Glomerular endothelial cell (primary cell): Measurements from ENCODE around the gene CBLIF. TPM values are rescaled to one million over a fixed set of nuclear protein-coding genes. Genes with fewer than 3 reads are reported as not detected.
"Not testable (repeated sequence)": the region's sequence is repeated elsewhere in the genome, so short reads cannot be mapped to it uniquely, and the experiment has no call there.

Experiments
- DNase-seq: peaks from one replicate; pipeline ENCODE4 v3.0.0-alpha.2; 2011; ENCODE audit warnings: low read depth, low spot score; ENCODE audit errors: extremely low read depth
- total RNA-seq: library from RNA; depleted of rRNA; stranded (reverse); fragments of >200 nt; gene quantifications from 2 replicates; pipeline ENCODE4 v1.2.3, GENCODE V29; 2015

Gene CBLIF
- total RNA-seq, 1 donor from 2014 or later = not detected

DNA sequence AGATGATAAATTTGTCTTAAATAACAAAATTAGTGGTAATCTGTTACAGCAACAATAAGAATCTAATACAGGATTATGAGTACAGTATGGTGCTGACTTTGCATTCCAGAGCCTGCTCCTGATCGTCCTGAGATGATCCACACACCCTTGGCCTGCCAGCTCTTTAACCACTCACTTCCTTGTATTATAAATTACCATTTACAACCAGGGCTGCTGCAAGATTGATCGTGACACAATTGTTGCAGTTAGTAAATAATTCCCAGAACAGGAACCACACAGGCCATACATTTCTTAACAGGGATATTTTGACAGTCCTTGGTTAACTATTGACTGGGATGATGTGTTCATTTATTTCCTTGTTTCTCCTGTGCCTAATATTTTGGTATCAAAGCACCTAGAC, 3.8 kb upstream of the CBLIF start:
- no peak for DNase-seq

DNA sequence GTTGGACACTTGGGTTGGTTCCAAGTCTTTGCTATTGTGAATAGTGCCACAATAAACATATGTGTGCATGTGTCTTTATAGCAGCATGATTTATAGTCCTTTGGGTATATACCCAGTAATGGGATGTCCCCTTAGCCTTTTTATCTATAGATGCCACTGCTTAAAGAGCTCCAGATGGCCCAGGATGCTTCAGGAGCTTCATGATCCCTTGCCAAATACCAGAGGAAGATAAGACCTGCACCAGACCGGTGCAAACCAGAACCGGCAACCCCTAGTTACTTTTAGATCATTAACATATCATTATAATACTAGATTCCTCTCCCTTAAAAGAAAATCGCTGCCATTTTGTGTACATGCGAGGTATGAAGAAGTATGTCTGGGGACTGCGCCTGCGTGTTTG, 3.1 kb upstream of the CBLIF start:
- not testable (repeated sequence) for DNase-seq

DNA sequence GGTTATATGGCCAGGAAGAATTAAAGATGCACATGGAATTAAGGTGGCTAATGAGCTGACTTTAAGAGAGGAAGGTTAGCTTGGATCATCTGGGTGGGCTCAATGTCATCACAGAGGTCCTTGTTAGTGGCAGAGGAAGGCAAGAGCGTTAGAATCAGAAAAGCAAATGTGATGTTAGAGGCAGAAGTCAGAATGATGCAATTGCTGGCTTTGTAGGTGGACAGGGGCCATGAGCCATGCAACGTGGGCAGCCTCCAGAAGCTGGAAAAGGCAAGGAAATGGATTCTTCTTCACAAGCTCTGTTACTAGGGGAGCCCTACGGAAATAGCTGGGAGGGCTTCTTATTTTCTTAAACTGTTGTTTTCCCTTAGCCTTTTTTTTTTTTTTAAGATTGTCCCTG, 2.3 kb upstream of the CBLIF start:
- DNase-seq = no peak

DNA sequence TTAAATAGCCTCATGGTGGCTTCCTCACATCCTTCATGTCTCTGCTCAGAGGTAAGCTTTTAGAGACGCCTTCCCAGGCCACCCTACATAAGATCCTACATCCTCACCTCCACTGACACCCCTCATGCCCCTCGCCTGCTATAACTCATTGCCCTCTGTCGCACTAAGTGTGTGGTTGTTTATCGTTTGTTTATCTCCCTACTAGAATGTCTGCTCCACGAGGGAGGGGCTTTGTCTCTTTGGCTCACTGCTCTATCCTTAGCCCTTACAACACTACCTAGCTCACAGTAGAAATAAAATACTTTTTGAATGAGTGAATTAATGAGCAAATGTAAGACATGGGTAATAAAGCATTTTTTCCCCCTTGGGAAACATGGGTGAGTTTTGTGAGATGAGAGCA, 1.3 kb upstream of the CBLIF start:
- no peak for DNase-seq

DNA sequence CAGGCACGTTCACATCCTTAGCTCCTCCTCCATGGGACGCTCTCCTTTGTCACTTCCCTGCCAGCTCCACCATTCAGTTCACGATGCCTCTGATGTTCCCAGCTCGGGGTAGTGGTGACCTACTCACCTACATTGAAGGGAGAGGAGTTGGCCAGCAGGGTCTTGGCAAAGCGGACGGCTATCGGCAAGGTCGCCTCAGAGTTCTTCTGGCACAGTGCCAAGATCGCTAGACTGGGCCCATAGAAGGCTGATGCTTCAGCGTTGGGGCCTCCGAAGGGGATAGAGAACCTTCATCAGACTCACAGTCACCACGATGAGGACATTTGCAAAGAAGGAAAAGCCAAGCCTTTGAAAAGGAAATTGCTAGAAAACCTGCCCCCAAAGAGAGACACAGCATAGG, 3.0 kb downstream of the CBLIF start:
- no peak for DNase-seq

DNA sequence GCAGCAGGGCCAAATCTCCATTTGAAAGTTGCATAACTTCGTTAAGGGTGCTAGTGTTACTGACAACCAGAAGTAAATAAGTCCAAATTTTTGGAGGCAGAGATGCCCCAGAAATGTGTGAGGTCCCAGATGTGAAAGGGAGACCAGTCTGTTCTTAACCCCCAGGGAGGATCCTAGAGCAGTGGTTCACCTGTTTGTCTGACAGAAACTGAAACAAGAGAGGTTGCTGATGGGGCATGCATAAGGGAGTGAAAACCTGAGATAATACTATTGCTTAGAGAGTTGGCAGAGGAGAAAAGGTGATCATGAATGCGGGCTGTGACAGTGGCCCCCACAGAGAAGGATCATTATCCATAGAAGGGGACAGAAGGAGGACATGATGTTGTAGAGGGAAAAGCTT, 3.8 kb downstream of the CBLIF start:
- DNase-seq = no peak

DNA sequence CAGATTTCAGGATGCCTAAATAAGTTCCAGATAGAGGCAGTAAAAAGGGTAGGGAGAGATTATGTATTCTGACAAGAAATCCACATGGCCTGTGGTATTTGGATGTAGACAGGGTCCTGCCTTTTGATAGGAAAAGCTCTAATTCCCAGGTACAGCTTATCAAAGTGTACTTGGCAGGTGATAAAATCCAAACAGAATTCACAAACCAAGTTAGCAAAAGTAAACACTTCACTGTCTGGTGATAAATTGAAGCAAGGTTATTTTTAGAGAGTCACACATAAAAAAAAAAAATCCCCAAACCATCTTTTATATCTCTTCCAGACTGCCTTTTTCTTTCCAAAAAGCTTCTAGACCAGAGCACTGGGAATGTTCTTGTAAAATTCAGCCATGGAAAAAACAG, 5.7 kb downstream of the CBLIF start:
- no peak for DNase-seq

DNA sequence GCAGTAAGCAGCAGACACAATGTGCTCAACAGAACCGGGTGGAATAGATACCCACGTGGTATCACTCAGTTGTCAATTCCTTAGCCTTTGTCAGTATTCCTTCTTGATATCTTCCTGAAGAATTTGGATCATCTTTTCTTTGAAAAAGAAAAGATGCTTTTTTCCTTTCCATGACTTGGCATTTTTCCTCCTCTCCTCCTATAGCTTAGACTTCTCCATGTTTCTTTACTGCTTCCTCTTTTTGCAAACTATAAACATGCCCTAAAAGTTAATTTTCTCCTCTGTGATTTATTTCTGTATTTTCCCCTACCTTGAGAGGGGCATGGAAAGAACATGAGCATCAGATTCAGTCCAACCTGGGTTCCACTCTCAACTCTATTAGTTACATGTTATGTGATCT, 11.7 kb downstream of the CBLIF start:
- DNase-seq = no peak

DNA sequence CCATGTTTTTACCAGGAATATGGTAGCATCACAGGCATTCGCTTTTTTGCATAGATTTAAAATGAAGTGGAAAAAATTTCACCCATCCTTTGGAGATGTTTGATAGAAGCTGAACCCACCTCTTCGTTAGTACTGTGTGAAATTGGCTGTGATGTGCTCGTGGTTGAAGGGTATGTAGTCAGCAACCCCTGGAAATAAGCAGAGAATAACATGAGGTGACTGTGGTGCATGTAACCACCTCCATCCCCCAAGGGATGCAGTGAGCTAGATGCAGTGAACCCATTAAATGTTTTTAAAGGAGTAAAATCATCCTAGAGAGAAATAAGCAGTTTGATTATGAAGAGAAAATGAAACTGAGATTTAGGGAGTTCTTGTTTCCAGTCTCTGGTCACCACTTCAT, 15.9 kb downstream of the CBLIF start:
- DNase-seq = no peak

DNA sequence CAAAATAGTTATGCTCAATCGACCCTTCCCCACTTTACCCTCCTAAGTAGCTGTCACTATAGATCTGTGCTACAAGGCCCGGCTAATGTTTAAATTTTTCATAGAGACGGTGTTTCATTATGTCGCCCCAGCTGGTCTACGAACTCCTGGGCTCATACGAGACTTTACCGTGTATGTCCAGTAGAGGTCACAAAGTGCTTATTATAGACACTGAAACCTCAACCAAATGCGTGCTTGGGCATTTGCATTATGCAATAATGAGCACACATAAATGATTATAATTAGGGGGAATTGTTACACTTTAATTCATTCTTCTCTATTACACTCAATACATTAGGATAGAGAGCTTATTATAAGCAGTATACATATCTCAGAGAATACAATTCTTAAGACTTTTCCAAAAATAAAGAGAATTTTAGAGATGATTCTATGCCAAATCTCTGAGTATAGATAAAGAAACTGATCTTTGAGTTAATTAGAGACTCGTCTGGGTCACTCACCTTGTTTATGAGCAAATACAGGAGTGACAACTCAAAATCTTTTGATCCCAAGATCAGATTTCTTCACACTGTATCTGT, 22.2 kb downstream of the CBLIF start:
- no peak for DNase-seq

DNA sequence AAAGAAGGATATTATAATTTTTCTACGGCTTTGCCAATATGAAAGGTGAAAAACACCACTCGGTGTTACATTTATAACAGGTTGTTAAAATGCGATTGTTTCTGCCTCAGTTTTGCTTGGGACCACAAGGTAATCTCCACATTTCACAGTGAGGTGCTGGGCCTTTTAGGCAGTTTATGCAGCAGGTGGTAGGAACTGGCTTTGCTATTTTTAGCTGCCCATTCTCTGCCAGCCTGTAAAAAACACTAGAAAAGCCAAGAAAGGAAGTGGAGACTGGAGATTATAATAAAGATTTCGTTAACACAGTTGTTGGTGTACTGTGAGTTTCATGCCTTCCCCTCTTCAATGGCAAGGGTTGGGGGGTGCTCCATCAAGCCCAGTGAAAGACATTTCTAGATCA, 26.7 kb downstream of the CBLIF start:
- no peak for DNase-seq

DNA sequence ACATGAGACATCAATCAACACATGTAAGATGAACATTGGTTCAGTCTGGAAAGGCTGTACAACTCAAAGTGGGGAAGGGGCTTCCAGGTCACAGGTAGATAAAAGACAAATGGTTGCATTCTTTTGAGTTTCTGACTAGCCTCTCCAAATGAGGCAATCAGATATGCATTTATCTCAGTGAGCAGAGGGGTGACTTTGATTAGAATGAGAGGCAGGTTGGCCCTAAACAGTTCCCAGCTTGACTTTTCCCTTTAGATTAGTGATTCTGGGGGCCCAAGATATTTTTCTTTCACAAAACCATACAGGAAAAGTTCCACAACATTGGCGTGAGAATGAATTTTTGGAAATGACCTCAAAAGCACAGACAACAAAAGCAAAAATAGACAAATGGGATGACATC, 28.9 kb downstream of the CBLIF start:
- DNase-seq = not testable (repeated sequence)

DNA sequence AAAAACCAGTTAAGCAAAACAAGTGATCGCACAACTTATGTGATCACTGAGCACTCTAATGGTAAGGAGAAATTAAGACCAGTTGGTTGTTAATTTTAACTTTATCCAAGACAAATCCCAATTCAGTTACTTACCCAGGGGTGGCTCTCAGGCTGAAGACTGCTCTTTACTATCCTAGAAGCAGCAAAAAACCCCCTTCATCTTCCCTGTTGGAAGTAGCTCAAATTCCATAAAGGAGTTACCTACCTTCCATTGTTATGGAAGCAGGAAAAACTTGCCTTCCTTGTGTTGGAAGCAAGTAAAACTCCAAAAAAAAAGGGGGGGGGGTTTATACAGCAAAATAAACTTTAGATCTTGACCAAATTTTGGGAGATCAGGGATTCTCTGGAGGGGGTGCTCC, 29.5 kb downstream of the CBLIF start:
- DNase-seq = no peak

DNA sequence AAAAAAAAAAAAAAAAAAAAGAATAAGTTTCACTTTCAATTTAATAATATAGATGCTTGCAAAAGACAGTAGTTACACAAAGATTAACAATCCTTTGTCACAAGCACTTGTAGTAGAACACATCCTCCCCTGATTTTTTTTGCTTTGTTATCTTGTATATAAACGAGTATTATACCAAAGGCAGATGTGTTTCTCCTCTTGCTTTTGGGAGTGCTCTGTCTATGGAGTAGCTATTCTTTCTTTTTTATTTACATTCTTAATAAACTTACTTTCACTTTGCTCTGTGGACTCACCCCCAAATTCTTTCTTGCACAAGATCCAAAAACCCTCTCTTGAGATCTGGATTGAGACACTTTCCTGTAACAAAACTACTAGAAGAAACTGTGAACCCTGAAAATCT, 31.3 kb downstream of the CBLIF start:
- no peak for DNase-seq

DNA sequence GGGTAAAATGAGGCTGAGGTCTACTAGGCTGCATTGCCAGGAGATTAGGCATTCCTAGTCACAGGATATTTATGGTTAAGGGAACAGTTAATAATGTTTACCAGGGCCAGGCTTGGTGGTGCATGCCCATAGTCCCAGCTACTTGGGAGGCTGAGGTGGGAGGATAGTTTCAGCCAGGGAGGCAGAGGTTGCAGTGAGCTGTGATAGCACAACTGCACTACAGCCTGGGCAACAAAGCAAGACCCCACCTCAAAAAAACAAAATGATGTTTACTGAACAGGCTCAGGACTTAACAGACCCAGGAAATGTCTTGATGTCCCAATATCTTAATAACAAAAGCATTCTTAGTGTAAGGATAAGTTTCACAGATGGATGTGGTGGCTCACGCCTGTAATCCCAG, 31.9 kb downstream of the CBLIF start:
- no peak for DNase-seq

DNA sequence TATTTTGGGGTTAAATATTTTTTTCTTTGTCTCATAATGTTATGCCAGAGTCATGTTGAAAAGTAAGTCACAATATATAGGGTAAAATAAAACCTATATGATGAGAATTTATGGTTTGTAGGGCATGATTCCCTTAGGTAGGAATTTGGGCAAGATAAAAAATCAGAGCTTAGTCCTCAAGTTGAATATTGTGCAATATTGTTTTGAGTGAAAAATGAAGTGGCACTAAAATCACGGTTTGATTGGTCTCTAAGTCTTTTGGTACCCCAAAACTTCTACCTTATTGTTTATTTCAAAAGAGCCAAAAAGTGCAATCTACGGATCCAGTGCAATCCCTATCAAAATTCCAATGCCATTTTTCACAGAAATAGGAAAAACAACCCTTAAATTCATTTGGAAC, 33.1 kb downstream of the CBLIF start:
- no peak for DNase-seq

DNA sequence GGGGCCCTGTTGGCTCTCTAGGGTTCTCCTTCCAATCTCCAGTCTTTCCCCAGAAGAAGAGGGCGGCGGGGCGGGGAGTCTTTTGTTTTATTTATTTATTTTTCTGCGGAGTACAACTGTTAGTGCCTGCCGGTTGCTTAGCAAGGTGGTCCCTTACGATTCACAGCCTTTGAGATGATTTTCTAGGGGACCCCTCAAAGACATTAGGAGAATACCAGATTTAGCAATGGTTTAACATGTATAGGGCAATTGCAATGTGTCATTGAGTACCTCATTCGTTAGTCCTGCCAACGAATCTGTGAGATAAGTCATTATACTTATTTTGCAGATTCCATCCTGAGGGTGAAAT, 34.4 kb downstream of the CBLIF start:
- no peak for DNase-seq

DNA sequence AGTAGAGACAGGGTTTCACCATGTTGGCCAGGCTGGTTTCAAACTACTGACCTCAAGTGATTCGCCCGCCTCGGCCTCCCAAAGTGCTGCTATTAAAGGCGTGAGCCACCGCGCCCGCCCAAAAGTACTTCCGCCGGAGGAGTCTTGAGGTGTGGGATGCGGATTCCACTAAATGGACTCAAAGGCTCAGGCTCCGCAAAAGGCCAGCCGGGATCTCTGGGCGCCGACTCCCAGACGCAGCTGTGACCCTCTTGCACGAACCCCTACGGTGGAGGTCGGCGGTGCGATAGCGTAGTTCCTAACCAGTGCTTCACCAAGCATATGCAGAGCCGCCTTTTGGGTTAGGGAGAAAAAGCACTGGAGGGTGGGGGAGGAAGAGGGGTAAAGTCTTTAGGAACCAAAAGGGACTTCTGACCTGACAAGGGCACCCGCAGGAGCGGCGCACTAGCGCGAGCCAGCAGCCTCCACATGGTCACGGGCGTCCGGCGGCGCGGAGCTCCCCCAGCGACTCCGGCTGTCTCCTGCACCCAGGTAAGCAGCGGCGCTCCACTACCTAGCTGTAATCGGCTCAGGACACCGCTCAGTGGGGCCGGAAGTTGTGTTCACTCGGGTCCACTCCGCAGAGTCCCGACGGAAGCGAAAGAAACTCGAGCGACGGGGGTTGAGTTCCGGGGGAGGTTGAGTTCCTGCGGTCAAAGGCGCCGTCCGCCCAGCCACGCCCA, 34.9 kb downstream of the CBLIF start, which contains the start of gene MRPL16:
Gene MRPL16 (minus strand): TSS at position 590 of the 722 bp plus-strand sequence. CDS start 120 bp downstream, at position 470.
- DNase-seq = no peak

DNA sequence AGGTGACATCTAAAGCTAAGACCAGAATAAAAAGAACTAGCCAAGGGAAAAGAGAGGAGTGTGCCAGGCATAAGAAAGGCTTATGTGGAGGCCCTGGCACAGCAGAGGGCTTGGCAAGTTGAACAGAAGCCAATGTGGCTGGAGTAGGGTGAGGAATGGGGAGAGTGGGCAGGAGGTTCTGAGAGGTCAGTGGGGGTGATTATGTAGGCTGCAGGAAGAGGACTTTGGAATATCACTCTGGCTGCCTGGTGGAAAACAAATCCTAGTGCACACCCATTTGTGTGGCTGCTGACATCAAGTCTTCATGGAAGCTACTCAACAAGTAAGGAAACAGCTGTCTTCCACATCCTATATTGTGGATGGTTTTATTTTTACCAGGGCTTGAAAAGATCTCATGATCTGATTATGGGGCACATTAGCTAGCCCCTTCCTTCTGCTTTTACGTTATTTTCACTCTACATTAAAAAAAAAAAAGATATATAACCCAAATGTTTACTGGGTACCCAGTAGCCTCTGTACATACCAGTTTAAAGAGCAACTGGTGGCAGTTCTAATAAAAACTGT, 38.2 kb downstream of the CBLIF start:
- no peak for DNase-seq

DNA sequence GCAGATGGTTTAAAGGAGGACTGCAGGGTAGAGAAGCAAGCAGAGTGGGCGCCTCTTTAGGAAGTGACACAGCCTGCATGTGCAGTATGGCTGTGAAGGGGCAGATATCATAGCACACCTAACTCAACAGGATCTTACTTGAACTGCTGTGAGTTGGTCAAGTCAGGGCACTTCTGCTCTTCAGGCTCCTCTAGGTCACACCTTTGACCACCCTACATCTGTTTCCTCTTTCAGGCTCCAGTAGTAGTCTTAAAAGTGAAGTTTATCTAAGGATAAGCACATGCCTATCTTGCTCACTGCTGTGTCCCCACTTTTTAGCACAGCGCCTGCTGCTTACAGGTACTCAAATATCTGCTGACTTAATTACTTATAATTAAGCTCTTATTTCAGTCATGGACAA, 41.2 kb downstream of the CBLIF start:
- no peak for DNase-seq

DNA sequence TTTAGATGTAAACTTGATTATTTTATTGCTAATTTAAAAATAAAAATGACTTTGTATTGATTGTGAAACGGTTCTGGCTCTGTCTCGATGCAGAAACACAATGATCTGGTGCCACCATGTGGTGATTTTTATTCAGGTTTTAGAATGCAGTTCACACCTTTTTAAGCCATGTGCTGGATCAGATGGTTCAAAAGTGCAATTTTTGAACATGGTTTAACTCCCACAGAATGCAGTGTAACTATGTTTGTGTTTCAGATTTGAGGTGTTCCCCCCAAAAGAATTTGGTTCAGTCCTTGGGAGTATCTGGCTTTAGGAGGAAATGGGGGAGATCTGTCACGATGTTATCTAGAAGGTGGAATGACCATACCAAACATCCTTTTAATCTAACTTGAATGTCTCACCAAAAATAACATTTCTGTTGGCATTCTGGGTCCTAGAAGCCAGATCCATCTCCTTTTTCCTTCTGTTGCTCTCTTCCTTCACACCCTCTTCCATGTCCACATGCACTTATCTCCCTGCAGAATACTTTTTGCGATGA, 42.6 kb downstream of the CBLIF start:
- DNase-seq = no peak

DNA sequence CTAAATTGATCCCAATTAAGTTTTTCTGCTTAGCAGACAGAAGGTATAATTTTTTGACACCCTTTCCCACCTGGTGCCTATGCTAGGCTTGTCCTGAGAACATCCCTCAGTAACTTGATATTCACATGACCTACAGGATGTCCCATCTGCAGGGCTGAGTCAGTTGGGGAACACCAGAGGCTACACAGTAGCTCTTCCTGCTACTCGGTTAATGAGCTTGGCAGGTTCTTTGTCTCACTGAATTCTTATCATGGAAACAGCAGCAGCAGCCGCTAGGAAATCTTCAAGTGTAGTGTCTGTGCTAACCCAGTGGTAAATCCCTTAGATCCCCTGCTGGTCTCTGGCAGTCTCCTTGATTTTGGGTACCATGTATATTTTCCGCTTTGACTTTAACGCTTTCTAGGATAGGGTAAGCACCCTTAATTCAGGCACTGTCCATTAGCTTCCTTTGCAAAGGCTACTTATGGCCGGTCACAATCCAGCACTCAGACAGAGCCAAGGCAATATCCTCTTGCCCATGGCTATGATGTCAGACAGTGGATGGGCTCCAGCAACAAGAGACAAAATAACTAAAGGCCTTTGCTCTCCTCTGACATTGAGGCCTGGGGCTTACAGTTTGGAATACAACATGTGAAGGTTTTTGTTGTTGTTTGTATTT, 43.2 kb downstream of the CBLIF start:
- no peak for DNase-seq
